GM13977 (cell line): Measurements from ENCODE around the gene NUP93.

Experiments used
- DNase-seq: peaks from one replicate; pipeline ENCODE4 v3.0.0; 2012; ENCODE audit warnings: low spot score
- CTCF ChIP-seq: IDR thresholded peaks from 2 replicates; pipeline ENCODE4 v1.5.1; 2012; ENCODE audit warnings: mild to moderate bottlenecking, control low read depth; ENCODE audit not compliant: insufficient read depth; ENCODE audit errors: extremely low read depth, missing control alignments
- in situ Hi-C: fragments of 300-500 bp; cut with MboI; formaldehyde crosslinking; loops from one replicate; pipeline ENCODE4 v1.12.0; 2022; ENCODE audit warnings: low sequenced_read_pairs, low pct_unique_long_range_greater_than_20kb, mixed read lengths, inconsistent platforms; ENCODE audit not compliant: unreplicated experiment

NUP93 gene

GRCh38 chr16:56872863-56873391 is 143.0 kb downstream of the NUP93 start:
- in situ Hi-C loops, result no loop called here

GRCh38 chr16:56874800-56875199 is 144.9 kb downstream of the NUP93 start:
- TF ChIP-seq CTCF, result no peak
- in situ Hi-C loops, result no loop called here
- no peak for DNase-seq

More at GRCh38 chr16:56872863-56873391, 143.0 kb downstream of the NUP93 start:
- no peak for DNase-seq
- no peak for TF ChIP-seq CTCF

- no peak for TF ChIP-seq CTCF
- in situ Hi-C loops, result no loop called here
Observed at GRCh38 chr16:56876048-56876447, 146.1 kb downstream of the NUP93 start.

GRCh38 chr16:56877486-56878182 is 147.7 kb downstream of the NUP93 start:
- no peak for DNase-seq
- in situ Hi-C loops, result no loop called here
- TF ChIP-seq CTCF, result no peak

More at GRCh38 chr16:56876048-56876447, 146.1 kb downstream of the NUP93 start:
- no peak for DNase-seq

GRCh38 chr16:56878282-56878854 is 148.4 kb downstream of the NUP93 start:
- TF ChIP-seq CTCF, result no peak
- no peak for DNase-seq
- in situ Hi-C loops, result no loop called here

GRCh38 chr16:56879276-56879675 is 149.3 kb downstream of the NUP93 start:
- no peak for DNase-seq
- in situ Hi-C loops, result no loop called here
- TF ChIP-seq CTCF, result no peak
